ENCODE results near the gene XRRA1. TPM values are rescaled to one million over a fixed set of nuclear protein-coding genes. Genes with fewer than 3 reads are reported as not detected.

XRRA1 gene
- total RNA-seq, 1 donor from 2014 or later, result 7.0 TPM

GRCh38 chr11:74925281-74925680 is 23.6 kb downstream of the XRRA1 start:
- peaks cover 32% of the 10 kb centered on the region for H3K36me3 ChIP-seq
- intact Hi-C loops (cut with micrococcal nuclease), result no loop called here
- no peak overlapping the region for H3K4me3 ChIP-seq
- no peak for TF ChIP-seq CTCF (IDR thresholded peaks at IDR 0.05; ENCODE audit: borderline replicate concordance)
- no peak for DNase-seq
- H3K9me3 ChIP-seq (replicated peaks), result no peaks in the 10 kb centered on the region
- H3K4me1 ChIP-seq, result no peaks in the 10 kb centered on the region
- no peaks in the 10 kb centered on the region for H3K27me3 ChIP-seq (ENCODE audit: low read depth)
- no peak overlapping the region for H3K27ac ChIP-seq (replicated peaks)

- no peak for DNase-seq
- no peak overlapping the region for H3K27ac ChIP-seq (replicated peaks)
- no peaks in the 10 kb centered on the region for H3K27me3 ChIP-seq (ENCODE audit: low read depth)
- no peaks in the 10 kb centered on the region for H3K9me3 ChIP-seq (replicated peaks)
- intact Hi-C loops (cut with micrococcal nuclease), result no loop called here
- no peak for TF ChIP-seq CTCF (IDR thresholded peaks at IDR 0.05; ENCODE audit: borderline replicate concordance)
- H3K4me3 ChIP-seq, result no peak overlapping the region
- H3K4me1 ChIP-seq, result no peaks in the 10 kb centered on the region
- H3K36me3 ChIP-seq, result peaks cover 46% of the 10 kb centered on the region
These were observed 25.8 kb downstream of the XRRA1 start for GRCh38 chr11:74923125-74923524.

GRCh38 chr11:74909812-74910211 is 39.1 kb downstream of the XRRA1 start:
- Histone ChIP-seq H3K4me1 (peaks cover 14% of the 10 kb centered on the region), H3K36me3 (peaks cover 46% of the 10 kb centered on the region)
- intact Hi-C loops (cut with micrococcal nuclease), result no loop called here

GRCh38 chr11:74909385-74909784 is 39.5 kb downstream of the XRRA1 start:
- no peak for DNase-seq
- TF ChIP-seq CTCF (IDR thresholded peaks at IDR 0.05; ENCODE audit: borderline replicate concordance), result no peak
- Histone ChIP-seq H3K36me3 (peaks cover 43% of the 10 kb centered on the region), H3K9me3 (replicated peaks) (no peaks in the 10 kb centered on the region), H3K4me1 (peaks cover 17% of the 10 kb centered on the region), H3K27ac (replicated peaks) (no peak overlapping the region), H3K4me3 (no peak overlapping the region), H3K27me3 (ENCODE audit: low read depth) (no peaks in the 10 kb centered on the region)
- intact Hi-C loops (cut with micrococcal nuclease), result no loop called here

More at GRCh38 chr11:74909812-74910211, 39.1 kb downstream of the XRRA1 start:
- no peaks in the 10 kb centered on the region for H3K9me3 ChIP-seq (replicated peaks)
- no peak overlapping the region for H3K4me3 ChIP-seq
- no peak overlapping the region for H3K27ac ChIP-seq (replicated peaks)
- DNase-seq, result no peak
- no peaks in the 10 kb centered on the region for H3K27me3 ChIP-seq (ENCODE audit: low read depth)
- TF ChIP-seq CTCF (IDR thresholded peaks at IDR 0.05; ENCODE audit: borderline replicate concordance), result no peak

GRCh38 chr11:74905326-74905725 is 43.6 kb downstream of the XRRA1 start:
- Histone ChIP-seq H3K27ac (replicated peaks) (peak overlapping the region; percentile 67), H3K36me3 (peaks cover 18% of the 10 kb centered on the region), H3K9me3 (replicated peaks) (peaks cover 24% of the 10 kb centered on the region), H3K4me1 (peaks cover 17% of the 10 kb centered on the region), H3K27me3 (ENCODE audit: low read depth) (no peaks in the 10 kb centered on the region), H3K4me3 (no peak overlapping the region)
- intact Hi-C loops (cut with micrococcal nuclease), result no loop called here
- no peak for TF ChIP-seq CTCF (IDR thresholded peaks at IDR 0.05; ENCODE audit: borderline replicate concordance)
- no peak for DNase-seq

- TF ChIP-seq CTCF (IDR thresholded peaks at IDR 0.05; ENCODE audit: borderline replicate concordance), result no peak
- intact Hi-C loops (cut with micrococcal nuclease), result no loop called here
- Histone ChIP-seq H3K9me3 (replicated peaks) (peaks cover 48% of the 10 kb centered on the region), H3K36me3 (peaks cover 13% of the 10 kb centered on the region), H3K27ac (replicated peaks) (no peak overlapping the region), H3K27me3 (ENCODE audit: low read depth) (no peaks in the 10 kb centered on the region), H3K4me3 (no peak overlapping the region), H3K4me1 (peaks cover 17% of the 10 kb centered on the region)
- no peak for DNase-seq
These were observed 46.5 kb downstream of the XRRA1 start for GRCh38 chr11:74902342-74902741.

All from left ventricle myocardium inferior (tissue), 1 donor.